Subcutaneous abdominal adipose tissue (tissue), 5 donors: Measurements from ENCODE around the gene RETREG1.

Experiments used
- H3K27ac ChIP-seq: one replicate; pipeline ENCODE4 v1.7.0; 2013; ENCODE audit warnings: low read depth, mild to moderate bottlenecking, inconsistent platforms, low read length, moderate library complexity
- H3K27me3 ChIP-seq, 5 donors: one replicate each; pipeline ENCODE4 v1.7.0; 2013; ENCODE audit warnings: low read length in 5 of 5, inconsistent platforms in 1 of 5; ENCODE audit not compliant: control insufficient read depth in 5 of 5, insufficient read depth in 4 of 5
- H3K36me3 ChIP-seq, 5 donors: one replicate each; pipeline ENCODE4 v1.7.0; 2013; ENCODE audit warnings: low read length in 5 of 5; ENCODE audit not compliant: control insufficient read depth in 5 of 5, insufficient read depth in 5 of 5
- H3K4me1 ChIP-seq, 5 donors: one replicate each; pipeline ENCODE4 v1.7.0; 2013; ENCODE audit warnings: low read length in 5 of 5, mild to moderate bottlenecking in 3 of 5, moderate library complexity in 1 of 5; ENCODE audit not compliant: control insufficient read depth in 5 of 5, insufficient read depth in 5 of 5
- H3K4me3 ChIP-seq, 5 donors: one replicate each; pipeline ENCODE4 v1.7.0; 2013; ENCODE audit warnings: low read length in 5 of 5, low read depth in 1 of 5
- H3K9ac ChIP-seq, 5 donors: one replicate each; pipeline ENCODE4 v1.7.0; 2013; ENCODE audit warnings: low read length in 5 of 5, mild to moderate bottlenecking in 4 of 5, moderate library complexity in 3 of 5
- H3K9me3 ChIP-seq, 5 donors: one replicate each; pipeline ENCODE4 v1.7.0; 2013; ENCODE audit warnings: low read length in 5 of 5; ENCODE audit not compliant: control insufficient read depth in 5 of 5
- donor health status: healthy.
- donor health status: healthy.
- donor health status: healthy.
- donor health status: healthy.
- donor health status: healthy.

RETREG1 gene

GRCh38 chr5:16465544-16466432 lies 151.0 kb downstream of the RETREG1 start, which contains the start of gene ZNF622:
ZNF622 (minus strand) TSS chr5:16465800; CDS start chr5:16465665, 135 bp downstream.
- H3K27ac ChIP-seq: peak within 1 kb of the TSS; percentile 84
- peaks cover 4 to 53% (median 48%) of the 10 kb centered on the region in 5 donors for H3K4me1 ChIP-seq
- no peaks in the 10 kb centered on the region for H3K27me3 ChIP-seq
- H3K4me3 ChIP-seq: peak within 1 kb of the TSS; percentile 93 to 99 (median 96)
- H3K36me3 ChIP-seq: peaks cover 22 to 27% (median 26%) of the 10 kb centered on the region in 5 donors
- no peaks in the 10 kb centered on the region for H3K9me3 ChIP-seq
- peak within 1 kb of the TSS; percentile 74 to 98 (median 97) for H3K9ac ChIP-seq

GRCh38 chr5:16464664-16465543 lies 151.9 kb downstream of the RETREG1 start:
- peak overlapping the region; percentile 84 for H3K27ac ChIP-seq
- H3K9me3 ChIP-seq: no peaks in the 10 kb centered on the region
- H3K9ac ChIP-seq: peak overlapping the region; percentile 74 to 98 (median 97)
- H3K4me3 ChIP-seq: peak overlapping the region; percentile 93 to 99 (median 96)
- no peaks in the 10 kb centered on the region for H3K27me3 ChIP-seq
- H3K36me3 ChIP-seq: peaks cover 29 to 35% (median 34%) of the 10 kb centered on the region in 5 donors
- H3K4me1 ChIP-seq: peaks cover 4 to 53% (median 48%) of the 10 kb centered on the region in 5 donors

- Histone ChIP-seq H3K36me3 (peaks cover 33 to 41% (median 40%) of the 10 kb centered on the region in 5 donors), H3K4me3 (peak overlapping the region; percentile 93 to 99 (median 96)), H3K9ac (peak overlapping the region in 4 of 5 donors; percentile 86 to 98 (median 97)), H3K27ac (no peak overlapping the region), H3K4me1 (peaks cover 4 to 53% (median 51%) of the 10 kb centered on the region in 5 donors), H3K27me3 (no peaks in the 10 kb centered on the region), H3K9me3 (no peaks in the 10 kb centered on the region)
These were observed 152.6 kb downstream of the RETREG1 start for GRCh38 chr5:16464231-16464630.

GRCh38 chr5:16461782-16462181 lies 155.0 kb downstream of the RETREG1 start:
- Histone ChIP-seq H3K9ac (peak overlapping the region in 2 of 5 donors; percentile 6 to 17), H3K4me3 (no peak overlapping the region), H3K27me3 (no peaks in the 10 kb centered on the region), H3K9me3 (no peaks in the 10 kb centered on the region), H3K4me1 (peaks cover 0 to 46% (median 39%) of the 10 kb centered on the region in 5 donors), H3K27ac (no peak overlapping the region), H3K36me3 (peaks cover 49 to 63% (median 56%) of the 10 kb centered on the region in 5 donors)

- H3K9me3 ChIP-seq: no peaks in the 10 kb centered on the region
- H3K9ac ChIP-seq: peak overlapping the region in 2 of 5 donors; percentile 34 to 39
- H3K27me3 ChIP-seq: no peaks in the 10 kb centered on the region
- H3K36me3 ChIP-seq: peaks cover 50 to 63% (median 60%) of the 10 kb centered on the region in 5 donors
- no peak overlapping the region for H3K4me3 ChIP-seq
- no peak overlapping the region for H3K27ac ChIP-seq
- H3K4me1 ChIP-seq: peaks cover 0 to 45% (median 35%) of the 10 kb centered on the region in 5 donors
These were observed 155.8 kb downstream of the RETREG1 start for GRCh38 chr5:16461026-16461425.

- H3K9ac ChIP-seq: no peak overlapping the region
- H3K27ac ChIP-seq: no peak overlapping the region
- no peaks in the 10 kb centered on the region for H3K9me3 ChIP-seq
- no peak overlapping the region for H3K4me3 ChIP-seq
- no peaks in the 10 kb centered on the region for H3K27me3 ChIP-seq
- H3K4me1 ChIP-seq: peaks cover 0 to 44% (median 34%) of the 10 kb centered on the region in 5 donors
- peaks cover 63 to 76% (median 64%) of the 10 kb centered on the region in 5 donors for H3K36me3 ChIP-seq
These were observed 157.3 kb downstream of the RETREG1 start for GRCh38 chr5:16459451-16459850.

GRCh38 chr5:16457853-16458252 lies 158.9 kb downstream of the RETREG1 start:
- no peaks in the 10 kb centered on the region for H3K9me3 ChIP-seq
- no peak overlapping the region for H3K27ac ChIP-seq
- H3K27me3 ChIP-seq: no peaks in the 10 kb centered on the region
- H3K9ac ChIP-seq: no peak overlapping the region
- H3K36me3 ChIP-seq: peaks cover 58 to 72% (median 59%) of the 10 kb centered on the region in 5 donors
- peaks cover 0 to 35% (median 23%) of the 10 kb centered on the region in 5 donors for H3K4me1 ChIP-seq
- H3K4me3 ChIP-seq: no peak overlapping the region

GRCh38 chr5:16457451-16457850 lies 159.3 kb downstream of the RETREG1 start:
- H3K4me1 ChIP-seq: peaks cover 0 to 32% (median 22%) of the 10 kb centered on the region in 5 donors
- no peak overlapping the region for H3K9ac ChIP-seq
- H3K36me3 ChIP-seq: peaks cover 58 to 72% (median 59%) of the 10 kb centered on the region in 5 donors
- H3K9me3 ChIP-seq: no peaks in the 10 kb centered on the region
- H3K27me3 ChIP-seq: no peaks in the 10 kb centered on the region
- H3K4me3 ChIP-seq: no peak overlapping the region
- H3K27ac ChIP-seq: no peak overlapping the region

GRCh38 chr5:16456103-16456832 lies 160.5 kb downstream of the RETREG1 start:
- Histone ChIP-seq H3K9me3 (no peaks in the 10 kb centered on the region), H3K4me1 (peaks cover 0 to 21% (median 10%) of the 10 kb centered on the region in 5 donors), H3K27me3 (no peaks in the 10 kb centered on the region), H3K4me3 (no peak overlapping the region), H3K27ac (peak overlapping the region; percentile 7), H3K9ac (peak overlapping the region in 1 of 5 donors; percentile 32), H3K36me3 (peaks cover 56 to 72% (median 59%) of the 10 kb centered on the region in 5 donors)
